GM12872 (cell line): Measurements from ENCODE around the gene DTNB.

Source experiments
- CTCF ChIP-seq: IDR thresholded peaks from 3 replicates; pipeline ENCODE4 v1.5.1; 2011; ENCODE audit warnings: low read depth, mild to moderate bottlenecking, low read length, moderate library complexity; ENCODE audit not compliant: insufficient read depth

Gene DTNB

DNA sequence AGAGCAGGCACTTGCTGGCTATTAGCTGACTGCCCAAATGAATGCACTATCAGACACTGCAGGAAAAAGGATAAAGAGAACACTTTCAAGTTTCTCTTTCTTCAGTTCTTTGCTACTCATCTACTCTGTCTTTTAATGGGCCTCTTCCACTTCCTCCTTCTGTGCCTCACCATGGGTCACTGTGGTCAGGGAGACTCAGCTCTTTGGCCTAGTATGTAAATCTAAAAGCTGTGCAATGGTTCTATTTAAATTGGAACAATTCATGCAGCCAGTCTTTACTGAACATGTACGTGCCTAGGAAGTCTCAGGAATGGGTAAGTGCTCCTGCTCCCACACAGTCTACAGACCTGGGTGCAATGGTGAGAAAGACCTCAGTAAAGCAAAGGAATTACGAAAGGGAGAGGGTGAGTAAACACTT, 252.5 kb downstream of the DTNB start:
- no peak for TF ChIP-seq CTCF

DNA sequence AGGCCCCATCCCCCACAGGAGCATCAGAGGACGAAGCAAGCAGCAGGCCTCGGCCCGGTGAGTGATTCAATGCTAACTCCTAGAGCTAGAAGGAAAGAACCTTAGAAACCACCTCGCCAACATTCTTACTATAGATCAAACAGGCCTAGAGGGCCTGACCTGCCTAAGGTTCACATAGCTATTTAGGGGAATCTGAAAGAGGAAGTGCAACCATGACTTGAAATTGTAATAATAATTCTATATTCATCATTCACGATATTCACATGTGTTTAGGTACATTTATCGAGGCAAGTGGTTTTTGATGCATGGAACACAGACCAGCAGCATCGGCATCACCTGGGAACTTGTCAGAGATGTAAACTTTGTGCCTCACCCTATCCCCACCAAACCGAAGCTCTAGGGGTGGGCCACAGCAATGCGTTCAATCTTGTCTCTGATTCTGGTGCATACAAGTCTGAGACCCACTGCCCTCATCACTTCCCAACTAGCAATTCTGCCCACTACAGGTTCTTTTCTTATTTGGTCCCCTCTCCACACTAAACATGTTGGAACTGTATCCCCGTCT, 253.6 kb downstream of the DTNB start:
- TF ChIP-seq CTCF, result no peak

DNA sequence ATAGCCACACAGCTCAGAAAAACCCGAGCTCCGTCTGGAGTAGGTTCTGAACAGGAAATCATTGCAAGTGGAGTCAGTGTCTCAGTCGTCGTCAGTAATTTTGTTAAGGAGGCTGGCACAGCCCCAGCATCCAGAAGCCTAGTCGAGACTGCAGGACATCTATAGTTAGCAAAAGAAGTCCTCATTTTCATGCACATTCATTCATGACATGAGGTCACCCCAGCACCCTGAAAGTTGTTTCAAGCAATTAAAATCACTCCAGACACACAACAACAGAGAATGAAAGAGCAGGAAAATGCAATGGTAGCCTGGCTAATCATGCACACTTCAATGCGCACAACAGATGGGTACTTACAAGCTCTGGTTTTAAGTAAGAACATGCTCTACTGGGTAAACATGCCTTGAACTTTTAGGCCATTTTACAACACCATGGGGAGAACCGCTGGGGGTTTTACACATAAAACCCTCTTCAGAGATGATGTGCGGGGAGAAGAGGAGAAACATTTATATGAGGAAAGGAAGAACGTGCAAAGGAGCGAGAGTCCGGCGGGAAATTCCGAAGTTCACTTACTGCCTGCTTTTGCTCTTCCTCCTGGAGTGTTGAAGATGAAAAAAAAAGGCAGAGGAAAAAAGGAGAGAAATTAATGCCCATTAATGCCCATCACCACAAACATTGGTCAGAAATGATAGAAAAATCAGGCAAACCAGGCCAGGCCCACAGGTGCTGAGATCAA, 254.3 kb downstream of the DTNB start:
- no peak for TF ChIP-seq CTCF

DNA sequence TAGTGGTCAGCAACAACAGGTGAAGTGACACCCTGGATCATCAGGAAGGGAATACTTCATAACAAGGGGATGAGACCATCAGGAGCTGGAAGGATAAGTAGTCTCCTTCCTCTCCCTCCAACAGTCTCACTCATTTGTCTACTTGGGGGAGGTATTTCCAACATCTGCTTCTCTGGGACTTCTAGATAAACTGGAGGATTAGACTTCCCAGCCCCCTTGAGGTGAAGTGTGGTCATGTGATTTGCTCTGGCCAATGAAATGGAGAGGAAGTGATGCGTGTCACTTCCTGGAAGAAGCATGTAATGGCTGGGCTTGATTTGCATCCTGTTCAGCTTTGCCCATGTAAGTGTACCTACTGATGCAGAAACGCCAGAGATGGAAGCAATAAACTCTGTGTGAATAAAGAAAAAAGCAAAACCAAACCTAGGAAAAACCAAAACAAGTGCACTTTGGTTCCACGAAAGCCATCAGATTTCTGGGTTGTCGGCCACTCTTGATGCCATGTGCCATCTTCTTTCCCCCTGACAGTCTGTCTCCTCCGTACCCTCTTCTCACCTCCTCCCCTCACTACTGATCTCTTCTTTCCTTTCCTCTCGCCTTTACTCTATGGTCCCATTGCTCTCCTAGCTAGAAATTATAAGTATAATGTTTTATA, 255.5 kb downstream of the DTNB start:
- no peak for TF ChIP-seq CTCF

GRCh38 chr2:25416674-25417073, 256.7 kb downstream of the DTNB start:
- no peak for TF ChIP-seq CTCF

- TF ChIP-seq CTCF, result no peak
These were observed 258.6 kb downstream of the DTNB start for GRCh38 chr2:25414781-25415180.

- no peak for TF ChIP-seq CTCF
These were observed 261.6 kb downstream of the DTNB start for GRCh38 chr2:25411753-25412152.
